ENCODE results near the gene CAPRIN2.

Gene CAPRIN2

GRCh38 chr12:30679241-30679640, 75.5 kb downstream of the CAPRIN2 start:
- no peak overlapping the region for H3K4me3 ChIP-seq (ENCODE audit: low read depth, low read length)
- TF ChIP-seq MYC (IDR thresholded peaks at IDR 0.05; ENCODE audit: low read depth, low read length) (no peak), POLR2A (IDR thresholded peaks at IDR 0.05; ENCODE audit: extremely low read depth, insufficient read length) (no peak)
- TF ChIP-seq, protein P1, sequence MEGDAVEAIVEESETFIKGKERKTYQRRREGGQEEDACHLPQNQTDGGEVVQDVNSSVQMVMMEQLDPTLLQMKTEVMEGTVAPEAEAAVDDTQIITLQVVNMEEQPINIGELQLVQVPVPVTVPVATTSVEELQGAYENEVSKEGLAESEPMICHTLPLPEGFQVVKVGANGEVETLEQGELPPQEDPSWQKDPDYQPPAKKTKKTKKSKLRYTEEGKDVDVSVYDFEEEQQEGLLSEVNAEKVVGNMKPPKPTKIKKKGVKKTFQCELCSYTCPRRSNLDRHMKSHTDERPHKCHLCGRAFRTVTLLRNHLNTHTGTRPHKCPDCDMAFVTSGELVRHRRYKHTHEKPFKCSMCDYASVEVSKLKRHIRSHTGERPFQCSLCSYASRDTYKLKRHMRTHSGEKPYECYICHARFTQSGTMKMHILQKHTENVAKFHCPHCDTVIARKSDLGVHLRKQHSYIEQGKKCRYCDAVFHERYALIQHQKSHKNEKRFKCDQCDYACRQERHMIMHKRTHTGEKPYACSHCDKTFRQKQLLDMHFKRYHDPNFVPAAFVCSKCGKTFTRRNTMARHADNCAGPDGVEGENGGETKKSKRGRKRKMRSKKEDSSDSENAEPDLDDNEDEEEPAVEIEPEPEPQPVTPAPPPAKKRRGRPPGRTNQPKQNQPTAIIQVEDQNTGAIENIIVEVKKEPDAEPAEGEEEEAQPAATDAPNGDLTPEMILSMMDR (IDR thresholded peaks at IDR 0.05; ENCODE audit: low read depth, low read length): no peak
- no peak for DNase-seq (ENCODE audit: low read depth)

DNA sequence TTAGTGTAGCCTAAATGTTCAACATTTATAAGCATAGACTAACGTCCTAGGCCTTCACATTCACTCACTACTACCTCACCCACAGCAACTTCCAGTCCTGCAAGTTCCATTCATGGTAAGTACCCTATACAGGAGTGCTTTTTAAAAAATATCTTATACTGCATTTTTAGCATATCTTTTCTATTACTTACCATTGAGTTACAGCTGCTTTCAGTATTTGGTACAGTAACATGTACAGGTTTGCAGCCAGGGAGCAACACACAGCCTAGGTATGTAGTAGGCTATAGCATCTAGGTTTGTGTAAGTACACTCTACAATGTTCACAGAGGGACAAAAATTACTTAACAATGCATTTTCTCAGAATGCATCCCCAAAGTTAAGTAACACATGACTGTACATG, 76.5 kb downstream of the CAPRIN2 start:
- no peak overlapping the region for H3K4me3 ChIP-seq (ENCODE audit: low read depth, low read length)
- no peak for DNase-seq (ENCODE audit: low read depth)
- no peak for TF ChIP-seq MYC (IDR thresholded peaks at IDR 0.05; ENCODE audit: low read depth, low read length)
- TF ChIP-seq, protein P1 (IDR thresholded peaks at IDR 0.05; ENCODE audit: low read depth, low read length): no peak
- no peak for TF ChIP-seq POLR2A (IDR thresholded peaks at IDR 0.05; ENCODE audit: extremely low read depth, insufficient read length)
- TF ChIP-seq MAX (IDR thresholded peaks at IDR 0.05; ENCODE audit: low read depth, low read length): no peak

GRCh38 chr12:30661210-30661609, 93.5 kb downstream of the CAPRIN2 start:
- TF ChIP-seq MAX (IDR thresholded peaks at IDR 0.05; ENCODE audit: low read depth, low read length): no peak
- no peak for TF ChIP-seq MYC (IDR thresholded peaks at IDR 0.05; ENCODE audit: low read depth, low read length)
- TF ChIP-seq POLR2A (IDR thresholded peaks at IDR 0.05; ENCODE audit: extremely low read depth, insufficient read length): no peak
- TF ChIP-seq, protein P1 (IDR thresholded peaks at IDR 0.05; ENCODE audit: low read depth, low read length): no peak
- no peak overlapping the region for H3K4me3 ChIP-seq (ENCODE audit: low read depth, low read length)
- no peak for DNase-seq (ENCODE audit: low read depth)
